GF-D8 (cell line): ENCODE measurements around the gene VSIG10L2.
"Not testable (repeated sequence)": the region's sequence is repeated elsewhere in the genome, so short reads cannot be mapped to it uniquely, and the experiment has no call there.

Experiments used
- DNase-seq: peaks from one replicate; lab custom pipeline; 2025; lab: John Stamatoyannopoulos, UW

The VSIG10L2 gene

DNA sequence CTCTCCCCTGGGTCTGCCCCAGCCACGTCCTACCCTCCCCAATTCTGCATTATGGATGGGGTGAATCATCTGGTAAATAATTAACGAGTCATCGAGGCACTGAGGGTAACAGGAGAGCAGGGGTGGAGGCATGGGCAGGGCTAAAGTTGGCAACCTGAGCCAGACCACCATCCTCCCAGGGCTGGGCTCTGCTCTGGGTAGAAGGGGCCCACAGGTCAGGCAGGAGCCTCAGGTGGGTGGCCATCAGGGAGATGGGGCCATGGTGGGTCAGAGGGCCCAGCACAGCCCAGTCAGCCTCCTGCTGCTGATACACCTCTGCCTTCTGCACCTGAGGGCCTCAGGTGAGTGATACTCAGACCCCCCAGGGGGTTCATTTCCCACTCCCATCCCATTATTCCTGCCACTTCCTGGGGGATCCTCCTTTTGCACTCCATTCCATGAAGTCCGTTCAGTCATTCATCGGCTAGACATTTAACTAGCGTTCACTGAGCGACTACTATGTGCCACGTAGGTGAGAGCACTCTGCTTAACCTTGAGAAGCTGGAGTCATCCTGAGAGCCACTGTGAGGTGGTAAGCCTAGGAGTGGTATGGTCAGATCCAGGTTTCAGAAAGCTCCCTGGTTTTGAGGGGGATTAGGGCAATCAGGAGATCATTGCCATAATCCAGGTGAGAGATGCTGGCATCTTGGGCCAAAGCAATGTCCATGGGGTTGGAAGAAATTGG is at the start of gene VSIG10L2:
VSIG10L2 (plus strand) TSS at position 248 of the 724 bp plus-strand sequence; CDS start at position 260, 12 bp downstream.
- DNase-seq = no peak

DNA sequence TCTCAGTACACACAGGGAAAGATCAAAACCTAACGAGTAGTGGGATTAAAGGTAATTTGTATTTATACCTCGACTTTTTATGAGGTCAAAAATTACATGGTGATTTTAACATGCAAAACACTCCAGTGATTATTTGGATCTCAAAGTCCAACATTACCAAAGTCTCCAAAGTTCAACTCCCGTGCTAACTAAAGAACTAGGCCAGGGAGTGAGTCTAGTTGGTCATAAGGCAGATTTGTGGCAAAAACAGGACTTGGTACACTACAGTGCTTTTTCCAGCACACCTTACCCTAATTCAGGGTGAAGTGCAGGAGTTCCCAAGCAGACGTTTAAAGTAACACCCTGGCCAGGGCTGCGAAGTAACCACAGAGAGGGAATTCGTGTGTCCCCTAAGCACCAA is 44.0 kb upstream of the VSIG10L2 start:
- no peak for DNase-seq

DNA sequence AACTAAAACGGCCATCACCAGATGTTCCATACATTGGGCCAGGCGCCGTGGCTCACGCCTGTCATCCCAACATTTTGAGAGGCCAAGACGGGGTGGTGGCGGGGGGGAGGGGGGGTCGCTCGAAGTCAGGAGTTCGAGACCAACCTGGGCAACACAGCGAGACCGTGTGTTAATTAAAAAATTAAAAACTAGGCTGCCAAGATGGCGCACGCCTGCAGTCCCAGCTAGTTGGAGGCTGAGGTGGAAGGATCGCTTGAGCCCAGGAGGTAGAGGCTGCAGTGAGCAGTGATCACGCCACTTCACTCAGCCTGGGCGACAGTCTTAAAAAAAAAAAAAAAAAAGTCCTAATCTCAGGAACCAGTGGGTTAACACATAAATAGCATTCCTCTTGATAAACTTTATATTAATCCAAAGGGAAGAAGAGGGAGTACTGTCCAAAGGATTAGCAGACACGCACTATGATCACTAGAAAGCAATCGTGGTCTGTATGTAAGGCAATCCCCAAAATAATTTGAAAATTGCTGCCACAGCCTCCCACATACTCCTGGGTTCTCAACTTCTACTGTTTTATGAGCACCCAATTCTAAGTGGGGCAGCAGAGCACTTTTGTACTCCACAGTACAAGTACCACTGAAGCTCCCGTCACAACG is 43.4 kb upstream of the VSIG10L2 start:
- DNase-seq = no peak

DNA sequence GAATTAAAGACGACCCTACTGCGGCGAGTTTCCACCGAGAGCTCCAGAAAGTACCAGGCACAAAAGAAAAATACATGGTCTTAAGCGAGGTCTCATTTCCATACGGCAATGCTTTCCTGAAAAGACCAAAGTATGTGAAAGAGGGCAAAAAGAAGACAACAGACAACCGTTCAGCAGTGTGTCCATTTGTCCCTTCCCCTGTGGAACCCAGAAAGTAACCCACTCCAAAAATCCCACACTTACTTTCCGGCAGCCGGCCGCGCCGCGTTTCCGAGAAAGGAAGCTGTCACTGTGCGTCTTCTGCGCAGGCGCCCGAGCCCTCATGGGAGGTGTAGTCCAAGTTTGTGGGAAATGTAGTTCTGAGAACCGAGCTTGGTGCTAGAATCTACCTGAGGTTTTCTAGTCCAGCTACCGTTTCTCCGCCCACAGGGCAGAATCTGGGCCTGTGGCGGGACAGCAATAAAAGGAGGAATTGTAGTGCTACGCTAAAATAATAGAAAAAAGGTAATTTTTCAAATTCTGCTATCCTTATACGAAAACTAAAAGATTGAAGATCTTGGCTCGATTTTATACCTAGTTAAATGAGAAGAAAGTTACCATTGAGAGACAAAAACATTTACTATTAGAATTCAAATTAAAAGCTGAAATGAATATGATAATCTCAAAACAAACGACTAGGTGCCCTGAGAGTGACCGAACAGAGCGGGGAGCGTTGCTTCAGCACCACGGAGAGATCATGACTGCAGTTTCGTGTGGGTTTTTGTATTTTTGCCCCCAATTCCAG is 42.7 kb upstream of the VSIG10L2 start, which contains the start of gene PUS3:
PUS3 (minus strand) TSS at position 280 of the 784 bp plus-strand sequence. CDS start 6,922 bp downstream, outside the sequence.
- peak; percentile 88 for DNase-seq

DNA sequence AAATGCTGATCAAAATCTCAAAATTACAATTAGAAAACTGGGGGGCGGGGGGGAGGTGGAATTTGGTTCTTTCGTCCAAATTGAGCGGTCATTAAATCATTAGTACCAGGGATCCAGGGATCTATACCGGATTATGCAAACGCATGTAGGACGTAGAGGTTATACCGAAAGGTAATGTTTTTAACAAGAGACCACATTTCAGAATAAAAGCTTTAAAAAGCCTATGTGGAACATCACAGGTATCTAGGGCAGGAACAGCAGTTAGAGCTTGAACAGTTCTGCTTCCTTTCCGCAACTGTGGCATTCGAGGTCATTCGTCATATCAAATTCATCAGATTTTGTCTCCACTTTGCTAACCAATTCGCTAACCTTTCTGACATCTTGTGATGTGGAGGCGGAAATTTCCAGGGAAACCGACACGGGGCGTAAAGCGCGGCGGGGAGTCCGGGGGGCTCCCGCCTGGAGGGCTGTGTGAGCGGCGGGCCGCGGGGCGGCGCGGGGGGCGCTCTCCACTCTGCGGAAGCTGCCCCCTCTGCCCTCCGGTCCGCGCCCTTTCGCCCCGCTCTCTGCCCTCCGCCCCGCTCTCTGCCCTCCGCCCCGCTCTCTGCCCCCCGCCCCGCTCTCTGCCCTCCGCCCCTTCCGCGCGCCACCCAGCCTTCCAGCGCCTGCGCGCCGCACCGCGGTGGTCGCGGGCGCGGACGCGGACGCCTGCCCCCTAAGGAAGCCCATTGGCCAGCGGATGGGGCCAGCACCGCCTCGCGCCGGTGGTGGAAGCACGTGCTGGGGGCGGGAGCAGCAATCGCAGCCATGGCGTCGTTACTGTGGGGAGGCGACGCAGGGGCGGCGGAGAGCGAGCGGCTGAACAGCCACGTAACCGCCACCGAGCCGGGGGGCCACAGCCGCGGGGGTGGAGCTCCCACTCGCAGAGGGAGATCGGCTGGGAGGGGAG is 41.9 kb upstream of the VSIG10L2 start, which contains the start of gene DDX25:
DDX25 (plus strand) TSS at position 798 of the 949 bp plus-strand sequence; CDS start at position 808, 10 bp downstream.
- no peak for DNase-seq

DNA sequence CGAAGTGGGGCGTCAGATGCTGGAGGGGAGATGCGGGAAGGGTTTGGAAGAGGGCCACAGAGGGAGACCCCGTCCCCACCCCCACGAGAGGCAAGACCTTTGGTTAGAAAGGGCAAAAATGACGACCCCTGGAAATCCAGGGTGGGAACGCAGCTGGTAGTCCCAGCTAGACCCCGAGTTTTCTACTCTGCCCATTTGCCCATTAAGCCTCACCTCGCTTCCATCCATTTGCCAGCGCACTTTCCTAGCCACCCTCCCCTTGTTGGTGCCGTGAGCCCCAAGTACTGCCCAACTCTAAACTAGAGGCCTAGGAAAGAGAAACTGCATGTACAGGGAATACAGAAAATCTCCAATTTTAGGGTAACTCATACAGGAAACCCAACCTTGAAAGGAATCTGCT is 41.2 kb upstream of the VSIG10L2 start:
- no peak for DNase-seq

DNA sequence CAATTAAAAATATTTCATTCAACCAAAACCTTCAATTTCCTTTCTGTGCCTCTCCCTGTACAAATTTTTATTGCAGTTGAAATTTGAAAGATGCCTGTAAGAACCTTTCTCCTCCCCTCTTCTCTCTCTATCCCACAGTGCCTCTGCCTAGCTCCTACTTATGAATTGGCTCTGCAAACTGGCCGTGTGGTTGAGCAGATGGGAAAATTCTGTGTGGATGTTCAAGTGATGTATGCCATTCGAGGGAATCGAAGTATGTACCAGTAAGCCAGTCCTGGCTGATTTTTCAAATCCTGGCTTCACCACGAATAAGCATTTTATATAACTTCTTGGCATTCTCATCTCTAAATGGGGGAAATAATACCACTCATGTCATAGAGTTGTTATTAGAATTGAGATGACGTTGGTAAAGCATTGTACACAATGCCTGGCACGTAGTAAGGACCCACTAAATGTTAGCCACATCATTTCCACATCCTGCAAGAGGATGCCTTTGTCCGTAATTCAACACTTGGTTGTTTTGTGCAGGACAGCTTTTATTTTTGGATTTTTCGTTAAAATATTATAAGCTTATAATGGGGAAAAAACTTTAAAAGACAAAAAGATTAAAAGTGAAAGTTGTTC is 35.5 kb upstream of the VSIG10L2 start:
- no peak for DNase-seq

DNA sequence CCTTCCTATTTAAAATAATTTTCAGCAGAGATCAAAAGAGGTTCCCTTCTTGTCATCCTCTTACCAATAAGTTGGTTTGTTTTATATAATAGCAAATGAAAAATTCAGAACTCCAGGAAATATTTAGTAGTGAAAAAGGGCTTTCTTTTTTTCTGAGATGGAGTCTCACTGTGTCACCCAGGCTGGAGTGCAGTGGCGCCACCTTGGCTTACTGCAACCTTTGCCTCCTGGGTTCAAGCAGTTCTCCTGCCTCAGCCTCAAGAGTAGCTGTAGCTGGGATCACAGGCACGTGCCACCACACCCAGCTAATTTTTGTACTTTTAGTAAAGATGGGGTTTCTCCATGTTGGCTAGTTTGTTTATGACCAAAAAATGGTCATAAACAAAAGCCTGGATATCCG is 31.2 kb upstream of the VSIG10L2 start:
- not testable (repeated sequence) for DNase-seq

DNA sequence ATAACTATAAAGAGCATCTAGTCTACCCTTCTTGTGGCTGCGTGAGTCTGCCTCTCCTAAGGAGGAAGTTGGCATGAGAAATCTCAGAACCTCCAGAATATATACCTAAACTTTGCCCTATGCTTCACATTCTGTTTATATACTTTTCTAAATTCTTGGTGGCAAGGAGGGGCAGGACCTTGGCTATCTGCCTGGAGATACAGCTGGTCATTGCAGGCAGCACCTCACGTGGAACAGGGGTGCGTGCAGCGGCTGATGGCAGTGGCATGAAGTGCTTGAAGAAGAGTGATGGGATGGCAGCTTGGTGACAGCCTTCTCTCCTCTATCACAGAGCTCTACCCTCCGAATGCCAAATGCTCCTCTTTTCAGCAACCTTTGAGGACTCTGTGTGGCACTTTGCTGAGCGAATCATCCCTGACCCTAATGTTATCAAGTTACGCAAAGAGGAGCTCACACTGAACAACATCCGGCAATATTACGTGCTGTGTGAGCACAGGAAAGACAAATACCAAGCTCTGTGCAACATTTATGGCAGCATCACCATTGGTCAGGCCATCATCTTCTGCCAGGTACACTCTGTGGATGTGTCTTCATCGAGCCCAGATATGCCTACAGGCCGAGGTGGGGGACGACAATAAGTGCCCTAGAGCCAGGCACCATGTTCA is 29.0 kb upstream of the VSIG10L2 start:
- DNase-seq = no peak

DNA sequence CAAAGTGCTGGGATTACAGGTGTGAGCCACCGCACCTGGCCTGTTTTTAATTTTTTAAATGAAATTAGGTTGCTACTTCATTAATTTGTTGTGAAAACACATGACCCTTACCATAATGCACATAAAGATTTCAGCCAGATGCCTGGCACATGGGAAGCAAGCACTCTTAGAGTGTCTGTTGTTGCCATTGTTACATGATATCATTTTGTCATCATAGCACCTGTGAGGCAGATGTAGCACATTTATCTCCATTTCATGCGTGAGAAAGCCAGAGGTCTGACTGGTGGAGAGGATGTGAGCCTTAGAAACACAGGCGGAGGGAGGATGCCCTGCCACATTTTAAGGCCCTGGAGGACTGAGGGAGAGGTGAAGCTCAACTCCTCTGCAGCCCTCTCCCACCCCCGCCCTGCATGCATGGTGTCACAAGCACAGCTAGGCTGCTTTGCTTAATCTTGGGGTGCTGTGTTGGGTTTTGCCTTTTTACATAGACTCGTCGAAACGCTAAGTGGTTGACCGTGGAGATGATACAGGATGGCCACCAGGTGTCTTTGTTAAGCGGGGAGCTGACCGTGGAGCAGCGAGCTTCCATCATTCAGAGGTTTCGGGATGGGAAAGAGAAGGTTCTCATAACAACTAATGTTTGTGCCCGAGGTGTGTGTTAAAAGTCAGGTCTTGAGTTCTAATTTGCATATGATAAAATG is 27.6 kb upstream of the VSIG10L2 start:
- no peak for DNase-seq

DNA sequence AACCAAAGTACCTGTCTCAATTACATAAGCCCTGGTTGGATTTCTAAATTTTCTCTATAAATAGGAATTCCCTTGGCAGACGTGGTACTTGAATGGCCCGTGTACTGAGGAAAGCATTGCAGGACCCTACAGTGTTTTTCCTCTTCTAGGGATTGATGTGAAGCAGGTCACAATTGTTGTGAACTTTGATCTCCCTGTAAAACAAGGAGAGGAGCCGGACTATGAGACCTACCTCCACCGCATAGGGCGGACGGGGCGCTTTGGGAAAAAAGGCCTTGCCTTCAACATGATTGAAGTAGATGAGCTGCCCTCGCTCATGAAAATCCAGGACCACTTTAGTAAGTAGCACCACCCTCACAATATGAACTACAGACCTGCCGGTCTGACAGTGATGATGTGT is 24.8 kb upstream of the VSIG10L2 start:
- DNase-seq = no peak

DNA sequence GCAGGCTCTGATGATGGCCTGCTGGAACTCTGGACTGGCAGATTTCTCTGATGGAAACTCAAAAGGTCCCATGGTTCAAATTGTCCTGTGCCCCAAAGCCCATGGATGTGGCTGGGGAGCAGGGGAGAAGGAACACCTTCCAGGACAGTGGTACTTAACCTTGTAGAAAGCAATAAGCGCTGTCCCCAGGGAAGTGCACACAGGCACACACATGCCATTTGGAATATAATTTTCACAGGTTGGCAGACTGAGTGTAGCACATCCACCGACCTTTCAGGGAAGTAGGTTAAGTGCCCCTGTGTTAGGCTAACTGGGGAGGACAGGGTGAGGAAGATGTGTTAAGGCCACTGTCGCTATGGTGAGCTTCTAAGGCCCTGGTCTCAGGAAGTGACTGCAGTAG is 23.7 kb upstream of the VSIG10L2 start:
- no peak for DNase-seq

DNA sequence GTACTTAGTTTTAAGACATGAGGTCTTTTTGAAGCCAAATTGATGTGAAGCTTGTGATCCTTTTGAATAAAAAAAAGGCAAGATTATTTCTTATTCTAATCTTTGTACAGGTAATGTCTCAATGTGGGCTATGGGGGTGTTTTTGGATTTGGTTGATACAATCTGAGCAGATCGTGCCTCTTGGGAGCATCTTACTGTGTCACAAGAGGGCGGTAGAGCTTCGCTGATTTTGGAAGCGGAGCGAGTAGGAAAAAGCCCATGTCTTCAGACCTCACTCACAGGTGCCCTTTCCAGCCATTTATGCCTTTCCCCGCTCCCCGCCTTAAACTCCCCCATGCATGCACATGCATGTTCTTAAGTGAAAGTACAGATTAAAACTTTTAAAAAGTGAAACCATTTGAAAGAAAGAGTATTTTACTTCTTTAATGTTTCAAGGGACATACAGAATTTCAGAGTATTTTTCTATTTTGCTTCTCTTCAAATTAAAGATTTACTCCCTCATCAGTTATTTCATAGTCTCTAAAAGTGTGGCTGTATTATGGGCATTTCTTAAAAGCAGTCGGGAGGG is 22.7 kb upstream of the VSIG10L2 start:
- peak; percentile 46 for DNase-seq

DNA sequence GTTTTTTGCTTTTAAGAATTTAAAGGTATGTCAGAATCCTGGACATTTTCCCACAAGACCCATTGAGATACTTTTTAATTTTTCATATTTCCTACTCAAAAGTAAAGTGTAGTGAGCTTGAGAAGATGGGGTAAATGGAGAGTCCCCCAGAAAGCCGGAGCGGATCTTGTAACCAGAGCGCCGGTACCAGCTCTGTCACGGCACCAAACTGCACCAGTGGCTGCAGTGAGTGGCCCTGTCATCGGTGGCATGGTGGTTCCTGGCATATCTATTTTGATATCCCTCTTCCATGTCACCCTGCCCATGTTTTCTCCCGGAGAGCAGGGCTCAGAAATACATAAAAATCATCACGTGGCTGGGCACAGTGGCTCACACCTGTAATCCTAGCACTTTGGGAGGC is 22.2 kb upstream of the VSIG10L2 start:
- no peak for DNase-seq

DNA sequence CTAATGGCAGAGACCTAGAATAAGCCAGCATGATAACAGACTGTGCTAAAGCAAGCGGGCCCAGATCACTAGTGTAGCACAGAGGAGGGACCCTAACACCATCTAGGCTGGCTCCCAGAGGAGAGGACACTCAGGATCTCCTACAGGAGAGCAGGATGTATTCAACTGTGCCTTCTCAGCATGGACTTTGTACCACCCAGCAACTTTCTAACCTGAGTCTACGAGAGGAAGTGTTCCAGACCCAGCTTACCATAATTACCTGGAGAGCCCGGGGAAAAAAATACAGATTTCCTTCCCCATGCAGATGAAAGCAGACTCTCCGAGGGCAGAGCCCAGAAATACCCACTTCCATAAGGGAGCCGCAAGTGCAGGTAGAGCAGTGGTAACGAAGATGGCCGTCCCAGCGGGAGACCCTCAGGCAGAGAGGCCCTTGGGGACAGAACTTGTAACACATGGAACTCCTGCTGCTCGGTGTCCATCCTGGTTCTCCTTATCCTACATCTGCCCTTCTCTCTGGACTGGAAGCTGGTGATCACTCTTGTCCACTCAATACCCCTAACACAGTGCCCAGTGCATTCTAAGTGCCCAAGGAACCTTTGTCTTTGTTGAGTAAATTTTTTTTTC is 21.3 kb upstream of the VSIG10L2 start:
- DNase-seq = no peak

DNA sequence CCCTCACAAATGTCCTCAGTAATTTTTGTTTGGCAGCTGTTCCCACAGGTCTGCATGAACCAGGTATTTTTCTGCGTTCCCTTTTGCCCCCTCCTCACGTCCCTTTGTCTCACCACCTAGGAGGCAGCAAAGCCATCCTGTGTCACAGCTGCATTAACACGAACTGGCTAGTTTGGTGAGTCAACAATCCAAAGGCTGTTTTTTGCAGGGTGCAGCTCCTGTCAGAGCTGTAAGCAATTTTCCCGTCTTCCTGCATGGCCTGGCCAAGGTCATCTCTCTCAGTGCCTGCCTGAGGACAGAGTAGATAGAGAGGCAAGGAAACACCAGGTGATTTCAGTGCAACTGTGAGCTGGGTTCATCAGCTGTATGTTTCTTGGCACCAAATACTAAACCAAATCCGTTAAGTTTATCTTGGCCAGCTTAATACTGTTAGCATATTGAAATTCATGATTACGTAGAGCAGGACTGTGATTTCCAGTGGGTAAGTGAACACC is 20.6 kb upstream of the VSIG10L2 start:
- no peak for DNase-seq

DNA sequence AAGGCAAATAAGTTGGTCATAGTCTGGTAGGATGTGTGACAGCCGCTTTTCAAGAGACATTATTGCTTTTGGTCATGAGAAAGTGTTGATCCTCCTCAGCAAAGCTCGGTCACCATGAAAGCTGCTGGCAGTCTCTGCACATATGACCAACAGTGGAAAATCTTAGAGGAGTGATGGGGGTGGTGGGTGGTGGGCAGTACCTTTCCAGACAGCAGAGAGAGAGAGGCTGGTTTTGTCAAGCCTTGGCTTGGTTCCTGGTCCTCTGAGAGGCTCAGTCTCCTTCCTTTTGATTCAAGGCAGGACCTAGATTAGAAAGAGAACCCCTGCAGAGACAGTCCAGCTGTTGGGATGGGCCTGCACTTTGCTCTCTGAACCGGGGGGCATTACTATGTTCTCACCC is 20.0 kb upstream of the VSIG10L2 start:
- DNase-seq = no peak

DNA sequence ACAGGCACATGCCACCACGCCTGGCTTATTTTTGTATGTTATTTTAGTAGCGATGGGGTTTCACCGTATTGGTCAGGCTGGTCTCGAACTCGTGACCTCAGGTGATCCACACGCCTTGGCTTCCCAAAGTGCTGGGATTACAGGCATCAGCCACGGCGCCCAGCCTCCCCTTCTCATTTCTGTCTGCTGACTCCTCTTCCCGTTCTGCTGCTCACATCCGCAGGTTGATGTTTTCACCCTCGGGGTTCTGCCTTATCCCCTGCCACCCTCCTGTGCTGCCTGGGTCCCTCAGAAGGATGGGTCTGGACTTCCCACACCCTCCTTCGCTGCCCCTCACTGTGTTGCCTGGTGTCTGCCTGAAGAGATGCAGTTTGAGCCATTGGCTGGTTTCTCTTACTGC is 19.2 kb upstream of the VSIG10L2 start:
- DNase-seq = no peak
